ENCODE results near the gene NOXO1. TPM values are rescaled to one million over a fixed set of nuclear protein-coding genes. Genes with fewer than 3 reads are reported as not detected.
A peak's percentile ranks its signal among the peaks of the same experiment; 100 is the strongest.

NOXO1 gene
- polyA plus RNA-seq, 1 donor from 2014 or later = 8.5 TPM

DNA sequence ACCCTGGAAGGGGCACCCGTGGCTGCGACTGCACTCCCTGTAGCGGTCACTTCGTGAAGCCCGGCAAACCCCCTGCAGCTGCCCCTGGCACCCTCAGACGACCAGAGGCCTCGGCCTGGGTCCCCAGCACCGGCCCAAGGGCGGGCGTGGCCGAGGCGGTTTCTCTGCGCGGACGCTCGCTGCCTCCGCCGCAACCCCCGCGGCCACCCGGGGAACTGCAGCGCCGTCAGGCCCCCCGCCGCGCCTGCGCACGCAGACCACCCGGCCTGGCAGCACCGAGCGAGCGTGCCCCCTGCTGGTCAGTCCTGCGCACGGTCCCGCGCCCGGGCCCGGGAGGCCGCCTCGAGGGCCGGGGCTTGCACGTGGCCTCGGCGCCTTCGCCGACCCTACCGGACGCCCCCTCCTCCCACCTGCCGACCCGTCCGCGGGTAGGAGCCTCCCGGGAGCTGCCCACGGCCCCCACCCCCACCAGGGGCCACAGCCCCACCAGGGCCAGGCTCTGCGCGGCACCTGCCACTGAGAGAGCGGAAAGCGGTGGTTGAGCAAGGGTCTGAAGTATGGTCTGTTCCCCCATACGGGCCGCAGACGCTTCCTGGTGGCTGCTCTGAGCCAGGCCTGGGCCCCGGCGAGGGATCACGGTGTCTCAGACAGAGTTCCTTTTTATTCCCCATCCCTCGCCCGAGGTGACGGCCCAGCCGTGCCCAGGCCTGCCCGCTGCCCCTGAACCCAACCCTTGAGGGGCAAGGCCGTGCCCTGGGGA lies 51.5 kb downstream of the NOXO1 start:
- Histone ChIP-seq H4K20me1 (ENCODE audit: insufficient read depth) (no peaks in the 10 kb centered on the region), H3K9me3 (ENCODE audit: low read length) (no peaks in the 10 kb centered on the region), H3K27me3 (ENCODE audit: insufficient read depth, low read depth, low read length) (no peaks in the 10 kb centered on the region), H3F3A (ENCODE audit: insufficient read depth, low read length, poor library complexity, severe bottlenecking) (no peaks in the 10 kb centered on the region), H3K79me2 (replicated peaks; ENCODE audit: insufficient read depth, low read length) (no peaks in the 10 kb centered on the region), H3K9ac (ENCODE audit: low read length) (peak overlapping the region; percentile 38), H3K4me2 (ENCODE audit: low read length) (no peak overlapping the region), H3K4me3 (ENCODE audit: low read length) (peak overlapping the region; percentile 56), H2AFZ (ENCODE audit: low read depth, low read length) (no peak overlapping the region), H3K36me3 (ENCODE audit: insufficient read depth, low read length) (no peaks in the 10 kb centered on the region), H3K9me2 (ENCODE audit: insufficient read depth, low read length) (no peaks in the 10 kb centered on the region), H3K27ac (ENCODE audit: low read length) (no peak overlapping the region)
- peak; percentile 73 for TF ChIP-seq RAD21 (conservative IDR thresholded peaks at IDR 0.05)
- no peak for TF ChIP-seq EP300 (conservative IDR thresholded peaks at IDR 0.05; ENCODE audit: poor library complexity, severe bottlenecking)
- peak; percentile 84 for TF ChIP-seq SMC3 (conservative IDR thresholded peaks at IDR 0.05; ENCODE audit: poor library complexity)
- TF ChIP-seq, protein P1, sequence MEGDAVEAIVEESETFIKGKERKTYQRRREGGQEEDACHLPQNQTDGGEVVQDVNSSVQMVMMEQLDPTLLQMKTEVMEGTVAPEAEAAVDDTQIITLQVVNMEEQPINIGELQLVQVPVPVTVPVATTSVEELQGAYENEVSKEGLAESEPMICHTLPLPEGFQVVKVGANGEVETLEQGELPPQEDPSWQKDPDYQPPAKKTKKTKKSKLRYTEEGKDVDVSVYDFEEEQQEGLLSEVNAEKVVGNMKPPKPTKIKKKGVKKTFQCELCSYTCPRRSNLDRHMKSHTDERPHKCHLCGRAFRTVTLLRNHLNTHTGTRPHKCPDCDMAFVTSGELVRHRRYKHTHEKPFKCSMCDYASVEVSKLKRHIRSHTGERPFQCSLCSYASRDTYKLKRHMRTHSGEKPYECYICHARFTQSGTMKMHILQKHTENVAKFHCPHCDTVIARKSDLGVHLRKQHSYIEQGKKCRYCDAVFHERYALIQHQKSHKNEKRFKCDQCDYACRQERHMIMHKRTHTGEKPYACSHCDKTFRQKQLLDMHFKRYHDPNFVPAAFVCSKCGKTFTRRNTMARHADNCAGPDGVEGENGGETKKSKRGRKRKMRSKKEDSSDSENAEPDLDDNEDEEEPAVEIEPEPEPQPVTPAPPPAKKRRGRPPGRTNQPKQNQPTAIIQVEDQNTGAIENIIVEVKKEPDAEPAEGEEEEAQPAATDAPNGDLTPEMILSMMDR (IDR thresholded peaks at IDR 0.05; ENCODE audit: poor library complexity, severe bottlenecking) = peak; percentile 95
- no peak for TF ChIP-seq EZH2 (IDR thresholded peaks at IDR 0.05; ENCODE audit: borderline replicate concordance, insufficient read depth, low read length, poor library complexity, severe bottlenecking)
- TF ChIP-seq MXI1 (conservative IDR thresholded peaks at IDR 0.05; ENCODE audit: poor library complexity, severe bottlenecking) = peak; percentile 28

DNA sequence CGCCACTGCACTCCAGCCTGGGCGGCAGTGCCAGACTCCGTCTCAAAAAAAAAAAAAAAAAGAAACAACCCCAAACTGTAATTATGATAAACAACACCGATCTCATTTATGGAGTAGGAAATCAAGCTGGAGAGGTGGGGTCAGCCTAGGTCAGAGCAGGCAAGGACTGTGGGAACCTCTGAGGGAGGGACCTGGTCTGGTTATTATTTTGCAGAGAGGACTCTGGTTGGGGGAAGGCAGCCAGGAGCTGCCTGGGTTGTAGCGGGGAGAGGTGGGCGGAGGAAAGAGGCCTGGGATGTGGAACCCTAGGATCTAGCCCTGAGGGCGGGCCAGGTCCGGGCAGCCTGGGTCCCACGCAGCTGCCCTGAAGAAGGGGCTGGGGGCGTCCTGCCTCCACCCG lies 52.2 kb downstream of the NOXO1 start:
- Histone ChIP-seq H3K9me2 (ENCODE audit: insufficient read depth, low read length) (no peaks in the 10 kb centered on the region), H3F3A (ENCODE audit: insufficient read depth, low read length, poor library complexity, severe bottlenecking) (no peaks in the 10 kb centered on the region), H3K4me2 (ENCODE audit: low read length) (no peak overlapping the region), H3K9ac (ENCODE audit: low read length) (peak overlapping the region; percentile 38), H4K20me1 (ENCODE audit: insufficient read depth) (no peaks in the 10 kb centered on the region), H3K4me3 (ENCODE audit: low read length) (peak overlapping the region; percentile 56), H3K27ac (ENCODE audit: low read length) (no peak overlapping the region), H3K79me2 (replicated peaks; ENCODE audit: insufficient read depth, low read length) (no peaks in the 10 kb centered on the region), H2AFZ (ENCODE audit: low read depth, low read length) (no peak overlapping the region), H3K27me3 (ENCODE audit: insufficient read depth, low read depth, low read length) (no peaks in the 10 kb centered on the region), H3K36me3 (ENCODE audit: insufficient read depth, low read length) (no peaks in the 10 kb centered on the region), H3K9me3 (ENCODE audit: low read length) (no peaks in the 10 kb centered on the region)
- TF ChIP-seq EP300 (conservative IDR thresholded peaks at IDR 0.05; ENCODE audit: poor library complexity, severe bottlenecking) (no peak), EZH2 (IDR thresholded peaks at IDR 0.05; ENCODE audit: borderline replicate concordance, insufficient read depth, low read length, poor library complexity, severe bottlenecking) (no peak), SMC3 (conservative IDR thresholded peaks at IDR 0.05; ENCODE audit: poor library complexity) (no peak), MXI1 (conservative IDR thresholded peaks at IDR 0.05; ENCODE audit: poor library complexity, severe bottlenecking) (no peak), POLR2AphosphoS5 (IDR thresholded peaks at IDR 0.05) (no peak), RAD21 (conservative IDR thresholded peaks at IDR 0.05) (no peak), TAF1 (IDR thresholded peaks at IDR 0.05; ENCODE audit: low read depth) (no peak)
- TF ChIP-seq, protein P1 (IDR thresholded peaks at IDR 0.05; ENCODE audit: poor library complexity, severe bottlenecking) = no peak
- TF ChIP-seq, protein P2, sequence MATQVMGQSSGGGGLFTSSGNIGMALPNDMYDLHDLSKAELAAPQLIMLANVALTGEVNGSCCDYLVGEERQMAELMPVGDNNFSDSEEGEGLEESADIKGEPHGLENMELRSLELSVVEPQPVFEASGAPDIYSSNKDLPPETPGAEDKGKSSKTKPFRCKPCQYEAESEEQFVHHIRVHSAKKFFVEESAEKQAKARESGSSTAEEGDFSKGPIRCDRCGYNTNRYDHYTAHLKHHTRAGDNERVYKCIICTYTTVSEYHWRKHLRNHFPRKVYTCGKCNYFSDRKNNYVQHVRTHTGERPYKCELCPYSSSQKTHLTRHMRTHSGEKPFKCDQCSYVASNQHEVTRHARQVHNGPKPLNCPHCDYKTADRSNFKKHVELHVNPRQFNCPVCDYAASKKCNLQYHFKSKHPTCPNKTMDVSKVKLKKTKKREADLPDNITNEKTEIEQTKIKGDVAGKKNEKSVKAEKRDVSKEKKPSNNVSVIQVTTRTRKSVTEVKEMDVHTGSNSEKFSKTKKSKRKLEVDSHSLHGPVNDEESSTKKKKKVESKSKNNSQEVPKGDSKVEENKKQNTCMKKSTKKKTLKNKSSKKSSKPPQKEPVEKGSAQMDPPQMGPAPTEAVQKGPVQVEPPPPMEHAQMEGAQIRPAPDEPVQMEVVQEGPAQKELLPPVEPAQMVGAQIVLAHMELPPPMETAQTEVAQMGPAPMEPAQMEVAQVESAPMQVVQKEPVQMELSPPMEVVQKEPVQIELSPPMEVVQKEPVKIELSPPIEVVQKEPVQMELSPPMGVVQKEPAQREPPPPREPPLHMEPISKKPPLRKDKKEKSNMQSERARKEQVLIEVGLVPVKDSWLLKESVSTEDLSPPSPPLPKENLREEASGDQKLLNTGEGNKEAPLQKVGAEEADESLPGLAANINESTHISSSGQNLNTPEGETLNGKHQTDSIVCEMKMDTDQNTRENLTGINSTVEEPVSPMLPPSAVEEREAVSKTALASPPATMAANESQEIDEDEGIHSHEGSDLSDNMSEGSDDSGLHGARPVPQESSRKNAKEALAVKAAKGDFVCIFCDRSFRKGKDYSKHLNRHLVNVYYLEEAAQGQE (IDR thresholded peaks at IDR 0.05; ENCODE audit: borderline replicate concordance) = no peak

Small RNA genes within 50 kb of the gene (small RNA-seq; reads per million reads assigned to genes)
- gene AC005363.2 (0 to 5.1 (median 0) reads per million in 3 experiments), gene RN7SL219P (0 reads per million in 3 experiments), gene SNORA10 (0 reads per million in 3 experiments), gene SNORA64 (0 reads per million in 3 experiments)

Other genes starting within 250 kb of the NOXO1 start
- gene NME3, start 209.9 kb downstream of the NOXO1 start, polyA plus RNA-seq = 102 and 145 TPM in 2 replicates
- gene EME2, start 208.7 kb downstream of the NOXO1 start, polyA plus RNA-seq = 21.2 and 25.6 TPM in 2 replicates
- 113 and 152 TPM in 2 replicates for gene MRPS34, start 208.3 kb downstream of the NOXO1 start, polyA plus RNA-seq
- gene SPSB3, start 198.9 kb downstream of the NOXO1 start, polyA plus RNA-seq = 315 and 373 TPM in 2 replicates
- gene NUBP2, start 198.5 kb downstream of the NOXO1 start, polyA plus RNA-seq = 213 and 246 TPM in 2 replicates
- gene IGFALS, start 187.8 kb downstream of the NOXO1 start, polyA plus RNA-seq = 1.2 and 3.0 TPM in 2 replicates
- gene HAGH, start 154.6 kb downstream of the NOXO1 start, polyA plus RNA-seq = 163 and 196 TPM in 2 replicates
- gene FAHD1, start 154.3 kb downstream of the NOXO1 start, polyA plus RNA-seq = 73.5 and 80.0 TPM in 2 replicates
- gene MEIOB, start 109.3 kb downstream of the NOXO1 start, polyA plus RNA-seq = not detected in 2 replicates
- not detected in 2 replicates for gene HS3ST6, start 63.1 kb downstream of the NOXO1 start, polyA plus RNA-seq
- 4.4 and 6.0 TPM in 2 replicates for gene MSRB1, start 38.3 kb downstream of the NOXO1 start, polyA plus RNA-seq
- gene RPL3L, start 26.8 kb downstream of the NOXO1 start, polyA plus RNA-seq = not detected in 2 replicates
- gene NDUFB10, start 21.9 kb downstream of the NOXO1 start, polyA plus RNA-seq = 215 and 217 TPM in 2 replicates
- 1,295 and 1,393 TPM in 2 replicates for gene RPS2, start 16.6 kb downstream of the NOXO1 start, polyA plus RNA-seq
- not detected in 2 replicates for gene RNF151, start 14.6 kb downstream of the NOXO1 start, polyA plus RNA-seq
- 20.5 and 21.4 TPM in 2 replicates for gene TBL3, start 9.4 kb downstream of the NOXO1 start, polyA plus RNA-seq
- gene GFER, start 2.7 kb upstream of the NOXO1 start, polyA plus RNA-seq = 37.8 and 42.3 TPM in 2 replicates
- 61.0 and 71.9 TPM in 2 replicates for gene SYNGR3, start 8.5 kb upstream of the NOXO1 start, polyA plus RNA-seq
- gene ZNF598, start 28.4 kb upstream of the NOXO1 start, polyA plus RNA-seq = 18.2 and 22.1 TPM in 2 replicates
- gene NPW, start 38.3 kb upstream of the NOXO1 start, polyA plus RNA-seq = not detected in 2 replicates
- 3.4 and 4.1 TPM in 2 replicates for gene NHERF2, start 45.4 kb upstream of the NOXO1 start, polyA plus RNA-seq
- 43.1 and 56.9 TPM in 2 replicates for gene NTHL1, start 66.4 kb upstream of the NOXO1 start, polyA plus RNA-seq
- 69.2 and 92.8 TPM in 2 replicates for gene TSC2, start 66.5 kb upstream of the NOXO1 start, polyA plus RNA-seq
- 176 and 232 TPM in 2 replicates for gene PKD1, start 154.4 kb upstream of the NOXO1 start, polyA plus RNA-seq
- gene RAB26, start 167.2 kb upstream of the NOXO1 start, polyA plus RNA-seq = 2.7 and 4.9 TPM in 2 replicates
- 30.9 and 42.5 TPM in 2 replicates for gene TRAF7, start 174.3 kb upstream of the NOXO1 start, polyA plus RNA-seq
- gene CASKIN1, start 215.1 kb upstream of the NOXO1 start, polyA plus RNA-seq = 10.3 and 12.3 TPM in 2 replicates
- gene MLST8, start 224.0 kb upstream of the NOXO1 start, polyA plus RNA-seq = 13.5 and 34.2 TPM in 2 replicates
- 39.2 and 43.6 TPM in 2 replicates for gene BRICD5, start 229.4 kb upstream of the NOXO1 start, polyA plus RNA-seq
- 42.2 and 44.1 TPM in 2 replicates for gene PGP, start 233.4 kb upstream of the NOXO1 start, polyA plus RNA-seq
- 64.9 and 81.6 TPM in 2 replicates for gene E4F1, start 242.1 kb upstream of the NOXO1 start, polyA plus RNA-seq

Measured in neural cell (in vitro differentiated cells).